Measurements from ENCODE around the gene KCNC4. TPM values are rescaled to one million over a fixed set of nuclear protein-coding genes. Genes with fewer than 3 reads are reported as not detected.

Gene KCNC4
- polyA plus RNA-seq, 2 of the 4 experiments (the other 2 are of a cell fraction): 1.1 to 2.4 TPM

GRCh38 chr1:110170766-110171733 is 39.1 kb upstream of the KCNC4 start:
- H3K4me1 ChIP-seq: no peaks in the 10 kb centered on the region
- CTCF ChIA-PET: interaction anchor here (2.0 to 2.1 kb wide), 2 partner anchors 37 to 325 kb away, joined by 5 to 6 read pairs; no protein-coding TSS in a partner anchor
- no peak overlapping the region for H3K4me2 ChIP-seq
- ATAC-seq: no peak
- no peak for FAIRE-seq
- 64% methylated on average over 7 of the region's 13 CpGs for WGBS (ENCODE audit: missing lambda C conversion rate)
- POLR2A ChIA-PET: no interaction called here
- no peak overlapping the region for H3K27ac ChIP-seq
- DNase-seq (ENCODE audit: low read depth in 1 of 2, low spot score in 1 of 2): no peak
- no peak for TF ChIP-seq RAD21 (conservative IDR thresholded peaks at IDR 0.05 in 1 of 2, IDR thresholded peaks at IDR 0.05 in 1 of 2)
- TF ChIP-seq HDAC2 (IDR thresholded peaks at IDR 0.05): no peak
- TF ChIP-seq, protein P1, sequence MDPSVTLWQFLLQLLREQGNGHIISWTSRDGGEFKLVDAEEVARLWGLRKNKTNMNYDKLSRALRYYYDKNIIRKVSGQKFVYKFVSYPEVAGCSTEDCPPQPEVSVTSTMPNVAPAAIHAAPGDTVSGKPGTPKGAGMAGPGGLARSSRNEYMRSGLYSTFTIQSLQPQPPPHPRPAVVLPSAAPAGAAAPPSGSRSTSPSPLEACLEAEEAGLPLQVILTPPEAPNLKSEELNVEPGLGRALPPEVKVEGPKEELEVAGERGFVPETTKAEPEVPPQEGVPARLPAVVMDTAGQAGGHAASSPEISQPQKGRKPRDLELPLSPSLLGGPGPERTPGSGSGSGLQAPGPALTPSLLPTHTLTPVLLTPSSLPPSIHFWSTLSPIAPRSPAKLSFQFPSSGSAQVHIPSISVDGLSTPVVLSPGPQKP (IDR thresholded peaks at IDR 0.05; ENCODE audit: low read depth, low read length): no peak
- no peak for TF ChIP-seq RFX5 (IDR thresholded peaks at IDR 0.05)
- TF ChIP-seq BCL3 (IDR thresholded peaks at IDR 0.05): no peak
- TF ChIP-seq EP300 (IDR thresholded peaks at IDR 0.05): no peak
- TF ChIP-seq JUN (IDR thresholded peaks at IDR 0.05): no peak
- no peak for TF ChIP-seq CTCF (IDR thresholded peaks at IDR 0.05)
- no peak overlapping the region for H3K4me3 ChIP-seq
- no peaks in the 10 kb centered on the region for H3K9me3 ChIP-seq

- no peak for TF ChIP-seq GATA3 (IDR thresholded peaks at IDR 0.05; ENCODE audit: borderline replicate concordance)
- TF ChIP-seq CTCF (IDR thresholded peaks at IDR 0.05): no peak
- no peak for TF ChIP-seq FOSL2 (IDR thresholded peaks at IDR 0.05)
- no peak for TF ChIP-seq FOSL2 (CRISPR knock-in tag; IDR thresholded peaks at IDR 0.05)
- TF ChIP-seq CBX2 (IDR thresholded peaks at IDR 0.05; ENCODE audit: borderline replicate concordance, low read depth): no peak
- no peak for TF ChIP-seq RAD21 (conservative IDR thresholded peaks at IDR 0.05 in 1 of 2, IDR thresholded peaks at IDR 0.05 in 1 of 2)
- TF ChIP-seq ATOH8 (CRISPR knock-in tag; IDR thresholded peaks at IDR 0.05; ENCODE audit: low read depth): no peak
- no peak for TF ChIP-seq NFE2L2 (conservative IDR thresholded peaks at IDR 0.05; ENCODE audit: low read length)
- no peak for TF ChIP-seq ZFP36 (IDR thresholded peaks at IDR 0.05; ENCODE audit: borderline replicate concordance, partially characterized antibody)
- TF ChIP-seq HDAC2 (IDR thresholded peaks at IDR 0.05): no peak
- TF ChIP-seq MAFK (IDR thresholded peaks at IDR 0.05; ENCODE audit: partially characterized antibody): no peak
- TF ChIP-seq ZC3H11A (IDR thresholded peaks at IDR 0.05): no peak
- TF ChIP-seq ZNF302 (CRISPR knock-in tag; IDR thresholded peaks at IDR 0.05): no peak
- TF ChIP-seq HOXB5 (CRISPR knock-in tag; IDR thresholded peaks at IDR 0.05): no peak
- TF ChIP-seq HMGXB4 (CRISPR knock-in tag; IDR thresholded peaks at IDR 0.05; ENCODE audit: borderline replicate concordance): no peak
- no peak for TF ChIP-seq MAX (IDR thresholded peaks at IDR 0.05)
- TF ChIP-seq, protein P2, sequence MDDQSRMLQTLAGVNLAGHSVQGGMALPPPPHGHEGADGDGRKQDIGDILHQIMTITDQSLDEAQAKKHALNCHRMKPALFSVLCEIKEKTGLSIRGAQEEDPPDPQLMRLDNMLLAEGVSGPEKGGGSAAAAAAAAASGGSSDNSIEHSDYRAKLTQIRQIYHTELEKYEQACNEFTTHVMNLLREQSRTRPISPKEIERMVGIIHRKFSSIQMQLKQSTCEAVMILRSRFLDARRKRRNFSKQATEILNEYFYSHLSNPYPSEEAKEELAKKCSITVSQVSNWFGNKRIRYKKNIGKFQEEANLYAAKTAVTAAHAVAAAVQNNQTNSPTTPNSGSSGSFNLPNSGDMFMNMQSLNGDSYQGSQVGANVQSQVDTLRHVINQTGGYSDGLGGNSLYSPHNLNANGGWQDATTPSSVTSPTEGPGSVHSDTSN (IDR thresholded peaks at IDR 0.05): no peak
- no peak for TF ChIP-seq CHD2 (IDR thresholded peaks at IDR 0.05; ENCODE audit: low read length, partially characterized antibody)
- H3K4me3 ChIP-seq: no peak overlapping the region
- ChIA-PET POLR2A (no interaction called here), CTCF (interaction anchor here (2.0 to 2.1 kb wide), 2 partner anchors 36 to 324 kb away, joined by 5 to 6 read pairs; no protein-coding TSS in a partner anchor)
- ATAC-seq: no peak
- no peak for FAIRE-seq
- H3K4me2 ChIP-seq: no peak overlapping the region
- 54% methylated on average over 5 of the region's 10 CpGs for WGBS (ENCODE audit: missing lambda C conversion rate)
- no peaks in the 10 kb centered on the region for H3K4me1 ChIP-seq
- no peak for DNase-seq (ENCODE audit: low read depth in 1 of 2, low spot score in 1 of 2)
- no peak overlapping the region for H3K27ac ChIP-seq
- no peaks in the 10 kb centered on the region for H3K9me3 ChIP-seq
Measured at GRCh38 chr1:110172001-110172400, 38.1 kb upstream of the KCNC4 start.

Data from A549 (cell line).